Raji (cell line): Measurements from ENCODE around the gene SYT9.

Experiments used
- POLR2A ChIP-seq: IDR thresholded peaks from 2 replicates; pipeline ENCODE4 v1.6.1; 2011; ENCODE audit warnings: low read depth, low read length, control low read depth; ENCODE audit not compliant: insufficient read depth

The SYT9 gene

GRCh38 chr11:7451952-7452494, 200.3 kb downstream of the SYT9 start:
- TF ChIP-seq POLR2A = no peak

- TF ChIP-seq POLR2A = no peak
Measured at GRCh38 chr11:7454854-7455253, 203.2 kb downstream of the SYT9 start.

GRCh38 chr11:7457211-7457610, 205.5 kb downstream of the SYT9 start:
- TF ChIP-seq POLR2A = no peak

- no peak for TF ChIP-seq POLR2A
Measured at GRCh38 chr11:7462706-7463105, 211.0 kb downstream of the SYT9 start.

- TF ChIP-seq POLR2A = no peak
Measured at GRCh38 chr11:7467652-7468051, 215.9 kb downstream of the SYT9 start.

GRCh38 chr11:7469351-7469865, 217.7 kb downstream of the SYT9 start:
- TF ChIP-seq POLR2A = no peak

GRCh38 chr11:7471071-7471470, 219.4 kb downstream of the SYT9 start:
- TF ChIP-seq POLR2A = no peak

- TF ChIP-seq POLR2A = peak; percentile 41
Measured at GRCh38 chr11:7473717-7474116, 222.0 kb downstream of the SYT9 start.

- TF ChIP-seq POLR2A = no peak
Measured at GRCh38 chr11:7480113-7480512, 228.4 kb downstream of the SYT9 start.

GRCh38 chr11:7484131-7484530, 232.4 kb downstream of the SYT9 start:
- no peak for TF ChIP-seq POLR2A

GRCh38 chr11:7484645-7485044, 232.9 kb downstream of the SYT9 start:
- TF ChIP-seq POLR2A = no peak

GRCh38 chr11:7485186-7486097, 233.7 kb downstream of the SYT9 start, which contains the start of gene OLFML1:
TSS of gene OLFML1 (plus strand) at chr11:7485506. CDS start at chr11:7485876, 370 bp downstream.
- TF ChIP-seq POLR2A = no peak

- TF ChIP-seq POLR2A = no peak
Measured at GRCh38 chr11:7486098-7486780, 234.5 kb downstream of the SYT9 start.

- no peak for TF ChIP-seq POLR2A
Measured at GRCh38 chr11:7486781-7487140, 235.1 kb downstream of the SYT9 start.

- no peak for TF ChIP-seq POLR2A
Measured at GRCh38 chr11:7487360-7487759, 235.7 kb downstream of the SYT9 start.

- TF ChIP-seq POLR2A = no peak
Measured at GRCh38 chr11:7488681-7489080, 237.0 kb downstream of the SYT9 start.
